GM19035 (cell line): Measurements from ENCODE around the gene AKAP6.

Source experiments
- ATAC-seq: cut with Tn5 transposase; IDR thresholded peaks from one replicate; pipeline ENCODE4 v1.9.1; 2021; ENCODE audit not compliant: unreplicated experiment

Gene AKAP6

DNA sequence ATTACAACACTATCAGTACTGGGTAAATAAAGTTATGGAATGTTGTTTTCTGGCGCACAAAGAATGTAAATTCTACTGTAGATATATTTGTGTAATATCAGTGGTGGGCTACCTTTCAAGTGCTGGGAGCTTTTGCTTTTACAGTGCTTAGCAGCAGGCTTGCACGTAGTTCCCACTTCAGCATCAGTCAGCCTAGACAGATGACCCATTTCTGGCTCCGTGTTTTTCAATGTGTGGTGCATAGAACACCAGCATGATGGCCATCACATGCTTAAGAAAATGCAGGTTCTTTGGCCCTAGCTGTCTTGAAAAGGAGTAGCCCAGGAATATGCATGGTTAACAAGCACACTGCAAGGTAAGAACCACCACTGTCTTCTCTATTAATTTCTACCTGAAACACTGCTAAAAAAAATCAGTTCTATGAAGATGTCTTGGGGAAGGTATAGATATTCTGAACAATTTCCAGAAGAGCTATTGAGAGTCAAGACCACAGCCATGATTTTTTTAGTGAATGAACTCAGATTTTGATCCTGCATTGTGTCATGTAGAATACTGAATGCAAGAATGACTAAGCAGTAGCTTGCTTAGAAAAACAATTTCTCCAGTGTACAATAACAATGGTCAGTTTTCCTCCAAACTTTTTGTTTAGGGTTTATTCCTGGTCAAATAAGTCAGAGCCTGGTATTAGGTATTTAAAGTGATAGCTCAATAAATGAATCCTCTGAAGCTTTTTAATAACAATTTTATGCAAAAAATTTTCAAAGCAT is 195.7 kb downstream of the AKAP6 start:
- ATAC-seq: no peak

DNA sequence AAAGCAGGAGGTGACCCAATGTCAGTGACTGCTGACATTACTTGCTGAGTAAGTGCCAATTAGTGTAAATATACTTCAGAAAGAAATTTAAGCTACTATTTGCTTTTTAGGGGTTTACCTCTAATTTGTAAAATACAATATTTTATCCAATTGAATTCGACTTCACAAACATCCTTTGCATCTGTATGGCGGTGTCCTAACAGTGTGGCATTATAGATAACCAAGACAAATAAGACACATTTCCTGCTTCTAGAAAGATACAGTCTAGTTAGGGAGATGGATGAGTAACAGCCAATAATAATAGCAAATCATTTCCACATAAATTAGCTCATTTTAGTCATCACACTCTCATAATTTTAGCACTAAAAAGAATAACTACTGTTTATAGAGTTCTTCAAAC is 196.5 kb downstream of the AKAP6 start:
- ATAC-seq: no peak

DNA sequence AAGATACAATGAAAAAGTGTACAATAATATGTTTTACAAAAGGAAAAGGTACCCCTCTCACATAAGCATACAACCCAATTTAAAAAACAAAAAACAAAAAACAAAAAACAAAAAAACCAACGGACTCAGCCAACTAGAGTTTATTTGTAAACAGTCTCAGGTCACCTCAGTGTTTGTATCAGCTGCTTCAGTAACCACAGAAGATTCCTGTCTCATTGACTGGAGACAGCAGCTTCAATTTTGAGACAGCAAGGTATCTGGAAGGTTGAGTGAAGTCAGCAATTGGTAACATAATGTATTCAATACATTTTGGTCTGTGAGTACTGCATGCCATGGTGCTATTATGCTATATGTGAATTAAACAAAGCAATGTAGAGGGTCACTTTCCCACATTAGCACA is 201.7 kb downstream of the AKAP6 start:
- ATAC-seq: no peak

DNA sequence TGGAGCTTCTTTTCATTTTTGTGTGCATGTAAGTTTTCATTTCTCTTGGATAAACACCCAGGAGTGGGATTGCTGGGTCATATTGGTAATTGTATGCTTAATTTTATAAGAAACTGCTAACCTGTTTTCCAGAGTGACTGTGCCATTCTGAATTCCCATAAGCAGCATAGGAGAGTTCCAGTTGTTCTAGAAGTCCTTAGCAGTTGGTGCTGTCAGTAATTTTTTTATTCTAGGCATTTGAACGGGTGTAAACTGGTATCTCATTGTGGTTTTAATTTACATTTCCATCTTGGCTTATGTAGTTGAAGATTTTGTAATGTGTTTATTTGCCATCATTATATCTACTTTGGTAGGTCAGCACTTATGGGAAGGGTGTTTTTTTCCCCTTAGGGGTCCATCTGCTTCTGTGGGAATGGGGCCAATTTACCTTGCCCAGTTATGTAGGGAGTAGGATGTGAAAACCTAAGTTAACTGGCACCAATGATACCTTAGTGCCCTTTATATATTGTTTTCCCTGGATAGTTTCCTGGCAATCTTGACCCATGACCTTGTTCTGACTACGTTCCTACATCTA is 202.9 kb downstream of the AKAP6 start:
- ATAC-seq: no peak

DNA sequence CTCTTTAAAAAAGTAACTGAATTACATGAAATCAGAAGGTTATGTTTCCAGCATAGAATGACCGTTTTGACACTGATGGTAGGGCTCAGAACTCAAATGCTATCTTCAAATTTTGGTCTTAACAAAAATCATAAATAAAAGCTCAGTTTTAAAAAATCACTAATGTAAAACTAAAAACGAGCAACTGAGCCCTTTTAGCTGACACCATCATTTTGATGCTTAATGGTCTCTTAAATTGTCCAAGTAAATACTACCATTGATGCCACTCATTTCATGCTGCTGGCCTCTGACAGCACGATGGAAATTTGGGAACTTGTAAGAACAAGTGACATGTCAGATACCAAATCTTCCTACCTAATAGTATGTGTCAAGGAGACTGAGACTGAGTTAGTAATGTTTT is 205.0 kb downstream of the AKAP6 start:
- no peak for ATAC-seq

DNA sequence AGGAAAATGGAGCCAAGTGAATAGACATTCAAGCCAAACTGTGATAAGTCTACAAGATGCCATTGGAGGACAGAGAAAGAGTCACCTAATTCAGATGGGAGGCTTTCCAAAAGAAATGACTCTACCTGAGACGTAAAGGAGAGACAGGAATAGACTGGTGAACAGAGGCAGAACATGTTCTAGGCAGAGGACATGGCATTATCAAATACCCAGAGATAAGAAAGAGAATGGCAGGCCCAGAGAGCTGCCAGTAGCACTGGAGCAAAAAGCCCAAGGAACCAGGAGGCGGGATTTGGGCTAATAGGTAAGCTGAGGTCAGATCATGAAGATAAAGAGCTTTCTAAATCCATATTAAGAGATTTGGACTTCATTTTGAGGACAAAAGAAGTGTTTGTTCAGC is 207.1 kb downstream of the AKAP6 start:
- no peak for ATAC-seq

DNA sequence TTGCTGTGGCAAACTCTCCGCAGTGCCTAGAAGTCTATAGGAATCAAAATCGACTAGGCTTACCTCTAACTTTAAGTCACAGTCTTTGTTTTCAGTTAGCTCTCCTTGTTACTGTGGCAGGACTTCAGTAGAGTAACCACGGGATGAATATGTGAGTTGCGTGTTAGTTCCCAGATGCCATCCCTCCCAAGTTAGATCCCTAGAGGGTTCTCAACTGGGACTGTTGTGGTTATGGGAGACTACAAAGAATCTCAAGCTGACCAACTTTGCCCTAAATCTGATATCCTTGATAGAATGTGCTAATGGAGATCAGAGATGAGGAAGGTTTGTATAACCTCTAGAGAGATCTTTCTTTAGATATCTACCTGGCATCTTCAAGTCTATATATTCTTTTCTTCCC is 208.1 kb downstream of the AKAP6 start:
- ATAC-seq: no peak

DNA sequence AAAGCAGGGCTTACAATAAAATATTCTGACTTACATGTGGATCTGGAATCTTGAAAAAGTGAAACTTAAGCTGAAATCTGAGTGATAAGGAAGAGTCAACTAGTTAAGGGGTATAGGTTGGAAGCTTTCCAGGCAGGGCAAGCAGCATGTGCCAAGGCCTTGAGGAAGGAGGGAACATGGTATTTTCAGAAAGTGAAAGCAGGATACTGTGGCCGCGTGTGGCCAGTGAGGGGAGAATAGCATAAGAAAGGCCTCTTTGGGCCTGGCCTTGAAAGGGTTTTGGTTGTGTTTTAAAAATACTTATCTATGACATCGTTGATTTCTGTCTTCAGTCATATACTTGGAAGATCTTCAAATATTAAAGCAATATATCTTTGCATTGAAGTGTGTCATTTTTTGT is 213.4 kb downstream of the AKAP6 start:
- no peak for ATAC-seq

DNA sequence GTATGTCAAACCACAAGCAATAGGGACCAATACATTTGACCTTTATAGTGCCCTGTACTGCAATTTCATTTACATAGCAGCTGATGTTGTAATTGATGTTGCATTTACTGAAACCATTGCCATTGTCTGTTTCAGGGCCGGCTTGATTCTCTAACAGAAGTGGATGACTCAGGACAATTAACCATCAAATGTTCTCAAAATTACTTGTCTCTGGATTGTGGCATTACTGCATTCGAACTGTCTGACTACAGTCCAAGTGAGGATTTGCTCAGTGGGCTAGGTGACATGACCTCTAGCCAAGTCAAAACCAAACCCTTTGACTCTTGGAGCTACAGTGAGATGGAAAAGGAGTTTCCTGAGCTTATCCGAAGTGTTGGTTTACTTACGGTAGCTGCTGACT is 216.0 kb downstream of the AKAP6 start:
- ATAC-seq: no peak

DNA sequence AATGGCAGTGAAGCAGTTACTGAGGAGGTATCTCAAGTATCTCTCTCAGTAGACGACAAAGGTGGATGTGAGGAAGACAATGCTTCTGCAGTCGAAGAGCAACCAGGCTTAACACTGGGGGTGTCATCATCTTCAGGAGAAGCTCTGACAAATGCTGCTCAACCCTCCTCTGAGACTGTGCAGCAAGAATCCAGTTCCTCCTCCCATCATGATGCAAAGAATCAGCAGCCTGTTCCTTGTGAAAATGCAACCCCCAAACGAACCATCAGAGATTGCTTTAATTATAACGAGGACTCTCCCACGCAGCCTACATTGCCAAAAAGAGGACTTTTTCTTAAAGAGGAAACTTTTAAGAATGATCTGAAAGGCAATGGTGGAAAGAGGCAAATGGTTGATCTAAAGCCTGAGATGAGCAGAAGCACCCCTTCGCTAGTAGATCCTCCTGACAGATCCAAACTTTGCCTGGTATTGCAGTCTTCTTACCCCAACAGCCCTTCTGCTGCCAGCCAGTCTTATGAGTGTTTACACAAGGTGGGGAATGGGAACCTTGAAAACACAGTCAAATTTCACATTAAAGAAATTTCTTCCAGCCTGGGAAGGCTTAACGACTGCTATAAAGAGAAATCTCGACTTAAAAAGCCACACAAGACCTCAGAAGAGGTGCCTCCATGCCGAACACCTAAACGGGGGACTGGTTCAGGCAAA is 216.6 kb downstream of the AKAP6 start:
- ATAC-seq: no peak

DNA sequence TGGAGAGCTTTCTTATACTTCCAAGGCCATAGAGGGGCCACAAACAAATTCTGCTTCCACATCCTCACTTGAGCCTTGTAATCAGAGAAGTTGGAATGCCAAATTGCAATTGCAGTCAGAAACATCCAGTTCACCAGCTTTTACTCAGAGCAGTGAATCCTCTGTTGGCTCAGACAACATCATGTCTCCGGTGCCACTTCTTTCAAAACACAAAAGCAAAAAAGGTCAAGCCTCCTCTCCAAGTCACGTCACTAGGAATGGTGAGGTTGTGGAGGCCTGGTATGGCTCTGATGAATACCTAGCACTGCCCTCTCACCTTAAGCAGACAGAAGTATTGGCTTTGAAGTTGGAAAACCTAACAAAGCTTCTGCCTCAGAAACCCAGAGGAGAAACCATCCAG is 217.1 kb downstream of the AKAP6 start:
- ATAC-seq: no peak

DNA sequence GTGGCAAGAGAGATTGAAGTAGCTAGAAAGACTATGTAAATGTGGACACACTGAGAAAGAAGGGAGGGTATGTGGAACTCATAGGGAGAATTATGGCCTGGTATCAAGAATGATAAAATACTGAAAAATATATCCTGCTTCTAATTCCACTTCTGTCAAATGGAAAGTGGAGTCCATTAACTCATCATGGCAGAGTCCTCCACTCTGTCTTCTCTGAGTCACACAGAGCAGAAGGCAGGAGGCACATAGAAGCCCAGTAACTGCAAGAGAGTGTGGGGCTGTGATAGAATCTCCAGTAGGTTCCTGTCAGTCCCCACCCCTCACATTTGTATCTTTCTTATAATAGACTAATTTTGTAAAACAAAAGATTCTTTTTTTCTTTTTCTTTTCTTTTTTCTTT is 223.7 kb downstream of the AKAP6 start:
- no peak for ATAC-seq

DNA sequence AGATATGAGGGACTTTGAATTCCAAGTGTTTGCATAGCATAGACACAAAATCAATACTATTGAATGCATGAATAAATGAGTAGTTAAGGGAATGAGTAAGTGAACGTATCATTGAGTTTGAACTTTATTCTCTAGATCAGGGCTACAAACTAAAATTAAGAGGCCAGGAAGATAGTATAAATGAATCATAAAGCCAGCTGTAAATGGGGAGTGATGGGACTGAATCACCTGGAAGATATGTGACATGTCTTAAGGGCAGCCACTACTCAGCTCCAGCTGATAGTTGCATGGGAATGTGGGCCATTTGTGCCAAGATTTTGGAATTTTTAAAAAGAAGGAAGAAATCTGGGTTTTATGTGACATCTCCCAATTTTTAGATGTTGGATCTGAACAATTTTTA is 229.9 kb downstream of the AKAP6 start:
- no peak for ATAC-seq

DNA sequence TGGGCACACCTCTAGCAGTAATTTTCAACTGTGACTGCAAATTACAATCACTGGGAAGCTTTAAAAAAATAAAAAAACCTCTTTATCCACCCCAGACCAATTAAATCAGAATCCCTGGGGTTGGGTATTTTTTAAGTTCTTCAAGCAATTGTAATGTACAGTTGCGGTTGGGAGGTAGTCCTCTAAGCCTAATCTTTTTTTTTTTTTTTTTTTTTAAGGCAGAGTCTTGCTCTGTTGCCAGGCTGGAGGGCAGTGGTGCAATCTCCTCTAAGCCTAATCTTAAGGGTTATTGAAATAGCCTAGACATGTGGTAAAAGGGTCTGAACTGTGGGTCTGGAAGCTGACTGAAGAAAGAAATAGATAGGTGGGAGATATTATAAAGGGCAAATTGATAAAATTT is 230.5 kb downstream of the AKAP6 start:
- no peak for ATAC-seq

DNA sequence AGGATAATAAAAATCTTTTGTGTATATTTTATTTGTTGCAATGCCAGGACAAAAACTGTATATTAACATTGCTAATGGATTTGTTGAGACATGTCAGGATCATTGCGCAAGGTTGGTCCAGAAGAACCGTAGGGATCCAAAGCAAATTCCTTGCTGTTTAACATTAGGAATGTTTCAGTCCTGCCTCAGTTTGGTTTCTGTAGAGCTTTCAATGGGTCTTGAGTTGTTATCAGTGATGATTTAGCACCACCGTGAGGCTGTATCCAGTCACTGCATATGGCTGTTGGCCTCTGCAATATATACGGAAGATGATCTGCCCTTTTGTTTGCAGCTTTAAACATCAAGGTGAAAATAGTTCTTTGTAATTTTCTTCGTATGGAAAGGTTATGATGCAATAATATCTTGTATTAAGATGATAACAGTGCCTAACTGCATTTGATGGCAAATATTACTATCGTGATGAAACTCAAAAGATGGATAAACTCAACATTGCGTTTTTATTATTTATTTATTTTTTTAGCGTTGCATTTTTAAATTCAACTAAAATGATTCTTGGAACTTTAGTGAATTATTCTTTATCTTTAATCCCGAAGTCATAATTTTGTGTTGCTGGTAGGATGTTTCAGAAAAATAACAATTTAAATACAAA is 231.2 kb downstream of the AKAP6 start:
- ATAC-seq: peak; percentile 71

DNA sequence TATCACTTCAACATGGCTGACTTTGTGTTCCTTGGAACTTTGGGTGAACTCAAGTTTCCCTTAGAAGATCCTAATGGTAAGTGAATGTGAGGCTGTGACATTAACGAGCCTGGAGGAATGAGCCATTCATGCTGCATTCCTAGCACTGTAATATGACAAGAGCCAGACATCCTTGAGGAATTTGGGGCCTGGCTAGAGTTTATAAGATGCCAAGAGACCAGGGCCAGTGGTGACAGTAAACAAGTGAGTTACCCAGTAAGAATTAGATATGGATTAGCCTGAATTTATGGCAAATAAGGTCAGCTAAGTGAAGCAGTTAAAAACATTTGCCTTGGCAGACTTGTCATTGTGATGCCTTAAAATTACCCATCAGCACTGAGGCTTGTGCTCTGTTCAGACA is 232.4 kb downstream of the AKAP6 start:
- ATAC-seq: no peak

DNA sequence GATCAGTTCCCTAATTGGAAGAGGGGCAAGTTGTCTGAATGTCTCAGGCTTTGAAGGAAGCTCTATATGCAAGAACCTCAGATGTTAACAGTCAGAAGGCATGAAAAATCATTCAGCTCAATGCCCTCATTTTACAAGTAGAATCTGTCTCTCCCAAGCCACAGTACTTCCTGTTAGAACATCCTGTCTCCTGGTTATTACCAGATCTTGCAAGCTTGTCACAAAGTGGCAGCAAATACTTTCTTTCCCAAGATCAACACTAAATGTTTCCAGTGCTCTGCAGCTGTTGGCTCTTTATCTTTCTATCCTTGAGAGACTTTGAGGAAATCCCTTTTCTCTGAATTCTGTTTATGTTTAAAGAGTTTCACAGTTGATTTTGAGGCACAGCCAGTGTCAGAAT is 235.5 kb downstream of the AKAP6 start:
- no peak for ATAC-seq

DNA sequence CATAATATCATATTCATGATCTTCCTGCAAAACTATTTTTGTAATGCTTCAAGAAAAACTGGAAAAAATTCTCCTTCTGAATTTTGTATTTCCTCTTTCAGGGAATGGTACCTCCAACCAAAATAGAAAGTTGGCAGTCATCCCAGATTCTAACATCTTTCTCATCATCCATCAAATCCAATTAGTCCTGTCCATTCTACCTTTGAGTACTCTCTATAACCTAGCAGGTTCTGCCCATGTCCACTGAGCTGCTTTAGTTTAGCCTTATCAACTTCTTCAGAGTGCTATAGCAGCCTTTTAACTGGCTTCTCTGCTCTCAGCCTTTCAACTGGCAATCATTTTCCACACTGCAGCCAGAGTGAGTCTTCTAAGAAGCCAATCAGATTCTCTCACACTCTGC is 236.2 kb downstream of the AKAP6 start:
- no peak for ATAC-seq

DNA sequence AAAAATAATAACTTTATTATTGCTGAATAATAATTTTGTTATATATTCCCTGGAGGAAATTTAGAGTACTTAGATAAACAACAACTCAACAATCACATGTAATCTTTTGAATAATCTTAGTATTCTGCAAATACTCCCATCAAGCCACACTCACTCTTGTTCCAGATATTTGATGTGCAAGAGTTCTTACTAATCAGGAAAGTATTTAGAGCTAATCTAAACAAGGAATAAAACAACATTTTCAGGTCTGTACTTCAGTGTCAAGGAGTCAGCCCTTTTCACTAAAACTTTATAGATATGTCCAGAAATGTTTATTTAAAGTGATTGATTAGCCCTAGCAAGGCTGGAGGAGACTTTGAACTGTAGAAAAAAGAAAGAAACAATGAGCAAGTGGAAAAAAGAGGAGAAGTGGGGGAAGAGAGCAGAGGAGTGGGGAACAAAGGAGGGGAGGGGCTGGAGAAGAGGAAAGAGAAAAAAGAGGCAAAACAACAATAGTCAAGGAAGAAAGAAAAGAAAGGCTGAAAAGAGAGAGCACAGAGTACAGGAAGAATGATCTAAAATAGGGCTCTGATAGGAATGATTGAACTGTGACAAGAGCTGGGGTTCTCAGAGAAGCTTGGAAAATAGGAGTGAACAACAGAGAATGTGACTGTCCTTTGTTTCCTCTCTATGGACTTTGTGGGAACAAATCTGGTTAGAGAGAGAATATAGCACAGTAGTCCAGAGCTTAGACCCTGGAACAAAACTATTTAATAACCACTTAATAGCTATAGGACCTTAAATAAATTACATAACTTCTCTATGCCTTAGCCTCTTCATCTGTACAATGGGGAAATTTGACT is 238.7 kb downstream of the AKAP6 start:
- no peak for ATAC-seq

DNA sequence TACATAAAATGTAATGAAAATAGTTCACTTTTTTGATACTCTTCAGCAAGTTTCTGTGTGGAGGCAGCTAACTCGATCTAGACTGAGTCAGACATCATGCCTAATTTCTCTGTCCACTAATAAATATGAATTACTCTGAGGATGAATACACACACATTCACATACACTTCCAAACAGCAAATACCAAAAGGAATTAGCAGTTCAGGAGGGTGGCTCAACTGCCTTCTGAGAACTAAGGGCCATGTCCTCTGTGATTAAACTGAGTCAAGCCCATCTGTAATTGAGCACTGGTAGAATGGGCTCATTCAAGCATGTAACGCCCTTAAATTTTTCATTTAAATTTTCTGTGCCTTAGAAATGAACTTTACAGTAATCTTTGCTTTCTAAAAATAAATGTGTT is 242.5 kb downstream of the AKAP6 start:
- ATAC-seq: no peak
